ENCODE results near the gene MBL2.

The MBL2 gene

DNA sequence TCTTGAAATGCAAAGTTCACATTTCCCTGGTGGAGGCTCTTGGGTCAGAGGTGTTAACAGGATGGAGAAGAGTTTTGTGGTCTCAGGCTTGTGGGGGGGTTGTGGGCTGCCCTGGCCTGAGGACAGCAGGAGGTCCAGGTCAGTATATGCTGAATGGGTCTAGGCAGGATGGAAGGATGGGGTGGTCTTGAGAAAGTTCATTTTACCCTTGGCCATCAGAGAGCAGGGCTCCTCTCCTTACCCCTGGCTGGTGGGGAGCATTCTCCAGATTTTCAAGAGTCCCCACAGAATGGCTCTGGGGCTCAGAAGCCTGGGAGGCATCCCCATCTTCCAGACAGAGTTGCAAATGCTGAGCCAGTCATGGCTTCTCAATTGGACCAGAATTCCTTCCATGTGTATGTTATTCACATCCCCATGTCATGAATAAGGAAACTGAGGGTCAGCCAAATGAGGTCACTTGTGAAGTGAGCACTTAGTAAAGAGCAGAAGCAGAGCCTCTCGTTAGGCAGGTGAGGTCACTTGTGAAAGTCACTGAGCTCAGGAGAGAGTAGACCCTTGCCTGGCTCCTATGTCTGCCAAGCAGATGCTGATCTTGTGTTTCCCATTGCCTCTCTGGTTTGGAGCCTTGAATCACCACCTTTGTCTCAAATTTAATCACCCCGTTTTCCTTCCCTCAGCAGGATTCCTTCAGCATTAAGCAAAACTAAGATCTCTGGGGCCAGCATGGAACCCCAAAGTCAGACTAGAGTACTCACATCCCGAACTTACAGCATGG is 33.0 kb downstream of the MBL2 start:
- DNase-seq, result no peak

DNA sequence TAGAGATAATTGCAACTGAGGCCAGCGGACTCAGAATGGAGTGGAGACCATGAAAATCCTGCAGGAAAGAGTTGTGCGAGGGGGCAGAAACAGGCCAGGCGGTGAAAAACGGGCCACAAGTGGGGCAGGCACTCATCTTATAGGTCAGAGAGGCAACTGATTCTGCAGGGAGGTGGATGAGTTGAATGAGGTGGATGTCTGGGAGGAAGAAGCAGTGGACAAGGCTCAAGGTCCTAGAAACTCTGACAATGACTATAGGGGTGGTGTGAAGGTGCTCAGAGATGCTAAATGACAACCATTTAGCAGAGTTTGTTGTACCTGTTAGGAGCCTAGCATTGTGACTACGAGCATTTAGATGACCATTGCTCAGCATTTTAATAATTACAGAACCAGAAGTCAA is 33.6 kb downstream of the MBL2 start:
- DNase-seq, result no peak

DNA sequence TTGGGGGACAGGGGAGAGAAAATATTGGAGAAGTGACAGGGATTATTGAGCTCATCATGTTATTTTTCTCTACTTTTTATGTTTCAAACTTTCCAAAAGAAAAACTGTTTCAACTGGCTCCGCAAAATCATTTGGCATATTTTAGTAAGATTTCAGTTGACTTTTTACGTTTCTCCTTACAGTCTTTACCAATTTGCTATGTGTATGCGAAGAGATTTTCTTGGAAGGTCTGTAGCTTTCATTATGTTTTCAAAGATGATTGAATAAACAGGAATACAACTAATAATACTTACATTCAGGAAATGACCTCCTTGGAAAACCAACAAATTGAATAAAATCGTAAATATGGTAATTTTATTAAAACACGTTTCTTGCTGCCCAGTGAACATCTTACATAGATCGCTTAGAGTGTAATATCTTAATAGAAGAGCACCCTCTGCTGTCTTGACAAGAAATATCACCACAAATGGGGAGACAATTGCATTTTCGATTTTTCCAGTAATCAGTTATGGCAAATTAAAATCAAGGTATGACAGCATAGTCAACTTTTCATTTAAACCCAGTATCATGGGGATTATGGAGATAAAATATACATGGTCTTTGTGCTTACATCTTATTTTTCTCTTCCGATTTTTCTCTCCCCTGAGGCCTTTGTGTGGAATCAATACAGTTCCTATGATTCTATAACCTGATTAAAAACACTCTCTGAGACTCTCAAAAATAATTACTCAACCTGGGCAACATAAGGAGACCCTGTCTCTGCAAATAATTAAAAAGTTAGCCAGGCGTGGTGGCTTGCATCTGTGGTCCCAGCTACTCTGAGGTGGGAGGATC is 43.1 kb downstream of the MBL2 start:
- DNase-seq, result no peak

DNA sequence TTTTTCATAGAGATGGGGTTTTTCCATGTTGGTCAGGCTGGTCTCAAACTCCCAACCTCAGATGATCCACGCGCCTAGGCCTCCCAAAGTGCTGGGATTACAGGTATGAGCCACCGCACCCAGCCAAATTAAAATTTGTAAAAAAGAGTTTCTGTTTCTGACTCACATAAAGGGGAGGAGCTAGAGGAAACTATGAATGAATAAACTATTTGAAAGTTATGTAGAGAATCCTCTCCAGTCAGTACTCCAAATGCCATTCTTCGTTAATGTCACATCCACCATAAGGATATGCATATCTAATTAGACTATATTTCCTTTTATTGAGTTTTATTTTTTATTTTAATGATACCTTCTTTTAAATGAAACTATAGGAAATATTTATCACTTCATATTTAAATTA is 52.6 kb downstream of the MBL2 start:
- no peak for DNase-seq

All from CD4-positive, alpha-beta T cell treated with Interleukin-12 subunit alpha and Interleukin-12 subunit beta, for 1 hour (primary cell).